ENCODE measurements around the gene FMNL2. TPM values are rescaled to one million over a fixed set of nuclear protein-coding genes. Genes with fewer than 3 reads are reported as not detected.

The FMNL2 gene
- total RNA-seq, 1 donor: 24.2 TPM

GRCh38 chr2:152603166-152603565 is 268.2 kb downstream of the FMNL2 start:
- Histone ChIP-seq H3K79me2 (ENCODE audit: insufficient read depth, low read length) (no peaks in the 10 kb centered on the region), H3K27me3 (ENCODE audit: insufficient read depth, low read length) (no peaks in the 10 kb centered on the region), H3K4me2 (ENCODE audit: insufficient read depth, low read length) (no peak overlapping the region), H4K20me1 (ENCODE audit: insufficient read depth, low read length) (no peaks in the 10 kb centered on the region), H3K4me1 (ENCODE audit: insufficient read depth, low read length) (peaks cover 9% of the 10 kb centered on the region), H3K9me3 (ENCODE audit: low read depth, low read length) (no peaks in the 10 kb centered on the region), H3K4me3 (ENCODE audit: insufficient read depth, low read length) (no peak overlapping the region), H3K27ac (ENCODE audit: low read depth, low read length) (no peak overlapping the region), H2AFZ (ENCODE audit: low read length) (no peak overlapping the region), H3K36me3 (ENCODE audit: insufficient read depth, low read length) (no peaks in the 10 kb centered on the region)
- TF ChIP-seq CTCF (IDR thresholded peaks at IDR 0.05; ENCODE audit: extremely low read depth, low read depth, low read length): no peak
- DNase-seq (ENCODE audit: insufficient read length, low spot score, missing footprints): no peak

GRCh38 chr2:152606081-152606480 is 271.1 kb downstream of the FMNL2 start:
- no peak for DNase-seq (ENCODE audit: insufficient read length, low spot score, missing footprints)
- TF ChIP-seq CTCF (IDR thresholded peaks at IDR 0.05; ENCODE audit: extremely low read depth, low read depth, low read length): no peak

DNA sequence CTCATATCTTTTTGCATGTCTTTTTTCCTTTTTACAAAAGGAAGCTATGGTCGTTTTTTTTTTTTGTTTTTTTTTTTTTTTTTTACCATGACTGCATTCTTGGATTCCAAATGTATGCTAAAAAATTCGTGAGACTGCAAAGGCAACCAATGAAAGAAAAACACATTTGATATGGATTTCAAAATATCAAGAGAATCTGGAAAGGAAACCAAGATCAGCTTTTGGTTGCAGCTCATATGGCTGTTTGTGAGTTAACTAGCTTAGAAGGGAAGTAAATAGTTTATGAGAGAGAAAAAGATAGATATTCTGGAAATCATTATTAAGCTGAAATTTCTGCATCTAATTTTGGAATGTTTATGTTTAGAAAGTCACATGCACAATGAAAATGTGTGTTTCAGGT is 272.0 kb downstream of the FMNL2 start:
- no peaks in the 10 kb centered on the region for H4K20me1 ChIP-seq (ENCODE audit: insufficient read depth, low read length)
- TF ChIP-seq CTCF (IDR thresholded peaks at IDR 0.05; ENCODE audit: extremely low read depth, low read depth, low read length): no peak

More at GRCh38 chr2:152606081-152606480, 271.1 kb downstream of the FMNL2 start:
- no peak overlapping the region for H3K27ac ChIP-seq (ENCODE audit: low read depth, low read length)
- no peak overlapping the region for H2AFZ ChIP-seq (ENCODE audit: low read length)
- peaks cover 4% of the 10 kb centered on the region for H3K4me1 ChIP-seq (ENCODE audit: insufficient read depth, low read length)
- H4K20me1 ChIP-seq (ENCODE audit: insufficient read depth, low read length): no peaks in the 10 kb centered on the region
- no peaks in the 10 kb centered on the region for H3K36me3 ChIP-seq (ENCODE audit: insufficient read depth, low read length)
- no peaks in the 10 kb centered on the region for H3K27me3 ChIP-seq (ENCODE audit: insufficient read depth, low read length)
- H3K79me2 ChIP-seq (ENCODE audit: insufficient read depth, low read length): no peaks in the 10 kb centered on the region
- no peaks in the 10 kb centered on the region for H3K9me3 ChIP-seq (ENCODE audit: low read depth, low read length)
- H3K4me3 ChIP-seq (ENCODE audit: insufficient read depth, low read length): no peak overlapping the region
- no peak overlapping the region for H3K4me2 ChIP-seq (ENCODE audit: insufficient read depth, low read length)

DNA sequence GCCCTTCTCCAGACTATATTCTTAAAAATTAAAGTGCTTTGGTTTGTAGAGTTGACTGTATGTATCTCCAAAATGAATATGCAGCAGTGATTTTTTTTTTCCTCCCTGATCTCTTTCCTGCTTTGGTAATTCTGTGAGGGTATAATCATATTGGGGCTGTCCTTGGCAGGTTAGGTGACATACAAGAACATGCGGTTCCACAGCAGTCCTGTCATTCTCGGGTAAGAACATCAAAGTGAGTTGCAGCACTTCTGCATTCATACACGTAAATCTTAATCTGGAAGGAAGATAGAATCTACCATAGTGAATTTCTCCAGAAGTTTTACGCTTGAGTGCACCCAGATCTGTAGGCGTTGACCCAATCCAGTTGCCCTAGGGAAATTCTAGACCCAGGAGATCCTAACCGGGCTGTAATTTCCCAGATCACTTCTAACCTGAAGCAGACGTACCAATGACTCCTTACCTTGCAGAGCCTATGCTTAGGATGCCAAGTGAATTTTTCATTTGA is 272.9 kb downstream of the FMNL2 start:
- no peaks in the 10 kb centered on the region for H3K9me3 ChIP-seq (ENCODE audit: low read depth, low read length)
- H4K20me1 ChIP-seq (ENCODE audit: insufficient read depth, low read length): no peaks in the 10 kb centered on the region
- no peak overlapping the region for H3K4me2 ChIP-seq (ENCODE audit: insufficient read depth, low read length)
- H3K79me2 ChIP-seq (ENCODE audit: insufficient read depth, low read length): no peaks in the 10 kb centered on the region
- H3K4me1 ChIP-seq (ENCODE audit: insufficient read depth, low read length): peaks cover 18% of the 10 kb centered on the region
- H3K4me3 ChIP-seq (ENCODE audit: insufficient read depth, low read length): no peak overlapping the region
- DNase-seq (ENCODE audit: insufficient read length, low spot score, missing footprints): no peak
- H2AFZ ChIP-seq (ENCODE audit: low read length): no peak overlapping the region
- no peaks in the 10 kb centered on the region for H3K27me3 ChIP-seq (ENCODE audit: insufficient read depth, low read length)
- H3K27ac ChIP-seq (ENCODE audit: low read depth, low read length): no peak overlapping the region
- no peak for TF ChIP-seq CTCF (IDR thresholded peaks at IDR 0.05; ENCODE audit: extremely low read depth, low read depth, low read length)
- no peaks in the 10 kb centered on the region for H3K36me3 ChIP-seq (ENCODE audit: insufficient read depth, low read length)

More for the DNA sequence above, 272.0 kb downstream of the FMNL2 start:
- Histone ChIP-seq H3K27me3 (ENCODE audit: insufficient read depth, low read length) (no peaks in the 10 kb centered on the region), H3K4me1 (ENCODE audit: insufficient read depth, low read length) (peaks cover 11% of the 10 kb centered on the region), H3K4me2 (ENCODE audit: insufficient read depth, low read length) (no peak overlapping the region), H3K9me3 (ENCODE audit: low read depth, low read length) (no peaks in the 10 kb centered on the region), H3K4me3 (ENCODE audit: insufficient read depth, low read length) (no peak overlapping the region), H2AFZ (ENCODE audit: low read length) (no peak overlapping the region), H3K27ac (ENCODE audit: low read depth, low read length) (no peak overlapping the region), H3K36me3 (ENCODE audit: insufficient read depth, low read length) (no peaks in the 10 kb centered on the region), H3K79me2 (ENCODE audit: insufficient read depth, low read length) (no peaks in the 10 kb centered on the region)
- no peak for DNase-seq (ENCODE audit: insufficient read length, low spot score, missing footprints)

Measured in osteoblast (primary cell).